HL-60 (cell line): ENCODE data around the gene ASCL5.

Experiments used
- DNase-seq, 2 experiments: peaks; one replicate each; pipeline ENCODE4 v3.0.0-alpha.2; 2010 to 2020; ENCODE audit warnings: low read depth in 1 of 2, low spot score in 1 of 2
- H3K27ac ChIP-seq: fragments of 250-450 bp; sonication (Bioruptor Pico); replicated peaks from 2 replicates; pipeline ENCODE4 v1.5.1; 2020; ENCODE audit warnings: mild to moderate bottlenecking, moderate library complexity
- H3K27me3 ChIP-seq: fragments of 250-450 bp; sonication (Bioruptor Pico); 2 replicates; pipeline ENCODE4 v1.5.1; 2021; ENCODE audit warnings: mild to moderate bottlenecking, moderate library complexity; ENCODE audit not compliant: insufficient read depth, poor library complexity, severe bottlenecking
- H3K4me3 ChIP-seq: replicated peaks from 2 replicates; pipeline ENCODE4 v1.5.1; 2011; ENCODE audit warnings: mild to moderate bottlenecking, control low read depth, low read length; ENCODE audit not compliant: insufficient read depth
- CTCF ChIP-seq: IDR thresholded peaks from one replicate; pipeline ENCODE4 v1.5.1; 2011; ENCODE audit warnings: low read length, control low read depth, inconsistent platforms; ENCODE audit not compliant: insufficient read depth
- GABPA ChIP-seq: IDR thresholded peaks from 2 replicates; pipeline ENCODE4 v1.6.1; 2012; ENCODE audit warnings: low read depth
- POLR2AphosphoS5 ChIP-seq: IDR thresholded peaks from 2 replicates; pipeline ENCODE4 v1.6.1; 2012; ENCODE audit warnings: low read depth
- REST ChIP-seq: IDR thresholded peaks from 2 replicates; pipeline ENCODE4 v1.6.1; 2012; ENCODE audit warnings: low read depth; ENCODE audit not compliant: insufficient replicate concordance
- SPI1 ChIP-seq: IDR thresholded peaks from 2 replicates; pipeline ENCODE4 v1.6.1; 2012; ENCODE audit warnings: low read depth, mild to moderate bottlenecking, borderline replicate concordance

The ASCL5 gene

GRCh38 chr1:201140235-201140940, 13.4 kb upstream of the ASCL5 start:
- no peak for TF ChIP-seq CTCF
- no peak for TF ChIP-seq POLR2AphosphoS5
- no peak for TF ChIP-seq SPI1
- no peak for TF ChIP-seq REST
- no peak for TF ChIP-seq GABPA
- DNase-seq, result no peak
- Histone ChIP-seq H3K27me3 (no peaks in the 10 kb centered on the region), H3K4me3 (no peak overlapping the region), H3K27ac (no peak overlapping the region)

GRCh38 chr1:201139756-201140155, 12.8 kb upstream of the ASCL5 start:
- no peak for DNase-seq
- Histone ChIP-seq H3K4me3 (no peak overlapping the region), H3K27me3 (no peaks in the 10 kb centered on the region), H3K27ac (no peak overlapping the region)
- TF ChIP-seq GABPA (no peak), POLR2AphosphoS5 (no peak), REST (no peak), CTCF (no peak), SPI1 (no peak)

GRCh38 chr1:201139306-201139705, 12.3 kb upstream of the ASCL5 start:
- TF ChIP-seq GABPA, result no peak
- TF ChIP-seq SPI1, result no peak
- TF ChIP-seq POLR2AphosphoS5, result no peak
- no peak for TF ChIP-seq CTCF
- no peak for TF ChIP-seq REST
- DNase-seq, result no peak
- no peak overlapping the region for H3K27ac ChIP-seq
- no peaks in the 10 kb centered on the region for H3K27me3 ChIP-seq
- no peak overlapping the region for H3K4me3 ChIP-seq
